SU-DHL-6 (cell line): Measurements from ENCODE around the gene ATF7IP.

ENCODE experiments used
- H2AFZ ChIP-seq: fragments of 200-600 bp; sonication (generic); 2 replicates; pipeline ENCODE4 v1.6.1; 2014; ENCODE audit warnings: low read depth, mild to moderate bottlenecking, moderate library complexity, mixed read lengths, antibody characterized with exemption, low read length; ENCODE audit not compliant: severe bottlenecking
- H3F3A ChIP-seq: fragments of 200-600 bp; shearing (Covaris generic); 2 replicates; pipeline ENCODE4 v1.6.0; 2016; ENCODE audit warnings: antibody characterized with exemption, mild to moderate bottlenecking; ENCODE audit not compliant: insufficient read depth
- H3K27ac ChIP-seq: fragments of 200-600 bp; sonication (generic); 2 replicates; pipeline ENCODE4 v1.5.1; 2016; ENCODE audit warnings: low read depth, mild to moderate bottlenecking, low read length, moderate library complexity, mixed read lengths
- H3K27me3 ChIP-seq: fragments of 200-600 bp; sonication (generic), shearing (Covaris generic); 2 replicates; pipeline ENCODE4 v1.6.0; 2014; ENCODE audit warnings: mild to moderate bottlenecking, low read length
- H3K36me3 ChIP-seq: fragments of 200-600 bp; sonication (generic); 2 replicates; pipeline ENCODE4 v1.6.1; 2014; ENCODE audit warnings: mild to moderate bottlenecking, low read length, mixed read lengths
- H3K4me2 ChIP-seq: fragments of 300-600, 200-600 bp; shearing (Covaris generic), sonication (generic); 2 replicates; pipeline ENCODE4 v1.6.0; 2014; ENCODE audit warnings: low read length, low read depth, mild to moderate bottlenecking; ENCODE audit not compliant: poor library complexity, severe bottlenecking
- H3K4me3 ChIP-seq: fragments of 200-600 bp; sonication (generic); 2 replicates; pipeline ENCODE4 v1.5.1; 2014; ENCODE audit warnings: antibody characterized with exemption, low read length, mild to moderate bottlenecking, mixed read lengths; ENCODE audit not compliant: insufficient read depth, poor library complexity, severe bottlenecking
- H3K79me2 ChIP-seq: fragments of 200-600 bp; sonication (generic); 2 replicates; pipeline ENCODE4 v1.6.1; 2014; ENCODE audit warnings: mild to moderate bottlenecking, low read length, moderate library complexity; ENCODE audit not compliant: insufficient read depth
- H3K9ac ChIP-seq: fragments of 200-600 bp; sonication (generic); 2 replicates; pipeline ENCODE4 v1.7.0; 2014; ENCODE audit warnings: mild to moderate bottlenecking, low read length
- H3K9me2 ChIP-seq: fragments of 200-600 bp; sonication (generic); replicated peaks from 2 replicates; pipeline ENCODE4 v1.6.1; 2014; ENCODE audit warnings: low read length; ENCODE audit not compliant: insufficient read depth
- H3K9me3 ChIP-seq: fragments of 200-600 bp; sonication (generic); 2 replicates; pipeline ENCODE4 v1.6.1; 2014; ENCODE audit warnings: low read length, mixed read lengths; ENCODE audit not compliant: insufficient read depth
- H4K20me1 ChIP-seq: fragments of 200-600 bp; sonication (generic); 2 replicates; pipeline ENCODE4 v1.6.1; 2014; ENCODE audit warnings: low read depth, mild to moderate bottlenecking, antibody characterized with exemption, low read length, moderate library complexity, mixed read lengths
- CTCF ChIP-seq: fragments of 200-600 bp; sonication (generic); IDR thresholded peaks from one replicate; pipeline ENCODE4 v1.5.1; 2017; ENCODE audit warnings: antibody characterized with exemption, mild to moderate bottlenecking, low read length, moderate library complexity; ENCODE audit not compliant: insufficient read depth, poor library complexity, severe bottlenecking
- EZH2phosphoT487 ChIP-seq: fragments of 200-600 bp; sonication (generic), shearing (Covaris generic); conservative IDR thresholded peaks from 2 replicates; pipeline ENCODE4 v1.6.1; 2018; ENCODE audit warnings: mild to moderate bottlenecking, antibody characterized with exemption, low read length, moderate library complexity, mixed read lengths

The ATF7IP gene

GRCh38 chr12:14525964-14526363 is 160.5 kb downstream of the ATF7IP start:
- Histone ChIP-seq H3K79me2 (no peaks in the 10 kb centered on the region), H3K9me3 (no peaks in the 10 kb centered on the region), H3K27me3 (no peaks in the 10 kb centered on the region), H3K9me2 (no peaks in the 10 kb centered on the region), H3K4me3 (no peak overlapping the region), H3K9ac (no peak overlapping the region), H2AFZ (no peak overlapping the region), H3K27ac (no peak overlapping the region), H3F3A (no peaks in the 10 kb centered on the region), H3K4me2 (no peak overlapping the region), H3K36me3 (no peaks in the 10 kb centered on the region), H4K20me1 (no peaks in the 10 kb centered on the region)
- no peak for TF ChIP-seq EZH2phosphoT487
- no peak for TF ChIP-seq CTCF

GRCh38 chr12:14532152-14532551 is 166.7 kb downstream of the ATF7IP start:
- Histone ChIP-seq H3K9me2 (no peaks in the 10 kb centered on the region), H4K20me1 (no peaks in the 10 kb centered on the region), H3K4me2 (no peak overlapping the region), H3K9me3 (no peaks in the 10 kb centered on the region), H3K27ac (no peak overlapping the region), H3K79me2 (no peaks in the 10 kb centered on the region), H2AFZ (no peak overlapping the region), H3K36me3 (no peaks in the 10 kb centered on the region), H3K4me3 (no peak overlapping the region), H3F3A (no peaks in the 10 kb centered on the region), H3K27me3 (no peaks in the 10 kb centered on the region), H3K9ac (no peak overlapping the region)
- TF ChIP-seq CTCF (no peak), EZH2phosphoT487 (no peak)

- Histone ChIP-seq H3K27me3 (no peaks in the 10 kb centered on the region), H3K9me2 (no peaks in the 10 kb centered on the region), H4K20me1 (no peaks in the 10 kb centered on the region), H3K9me3 (no peaks in the 10 kb centered on the region), H3K79me2 (no peaks in the 10 kb centered on the region), H2AFZ (no peak overlapping the region), H3K27ac (no peak overlapping the region), H3K4me2 (no peak overlapping the region), H3K36me3 (no peaks in the 10 kb centered on the region), H3F3A (no peaks in the 10 kb centered on the region), H3K4me3 (no peak overlapping the region), H3K9ac (no peak overlapping the region)
- TF ChIP-seq EZH2phosphoT487: no peak
- no peak for TF ChIP-seq CTCF
These were observed 171.6 kb downstream of the ATF7IP start for GRCh38 chr12:14537088-14537487.
